ENCODE results near the gene PCDHGA1. TPM values are rescaled to one million over a fixed set of nuclear protein-coding genes. Genes with fewer than 3 reads are reported as not detected.
"Not testable (repeated sequence)": the region's sequence is repeated elsewhere in the genome, so short reads cannot be mapped to it uniquely, and the experiment has no call there.

Gene PCDHGA1
- total and polyA plus RNA-seq, 4 experiments from 2014 or later: 0.58 to 0.78 TPM; not detected in 2

DNA sequence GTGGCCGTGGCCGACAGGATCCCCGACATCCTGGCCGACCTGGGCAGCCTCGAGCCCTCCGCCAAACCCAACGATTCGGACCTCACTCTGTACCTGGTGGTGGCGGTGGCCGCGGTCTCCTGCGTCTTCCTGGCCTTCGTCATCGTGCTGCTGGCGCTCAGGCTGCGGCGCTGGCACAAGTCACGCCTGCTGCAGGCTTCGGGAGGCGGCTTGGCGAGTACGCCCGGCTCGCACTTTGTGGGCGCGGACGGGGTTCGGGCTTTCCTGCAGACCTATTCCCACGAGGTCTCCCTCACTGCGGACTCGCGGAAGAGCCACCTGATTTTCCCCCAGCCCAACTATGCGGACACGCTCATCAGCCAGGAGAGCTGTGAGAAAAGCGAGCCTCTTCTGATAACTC lies 15.7 kb downstream of the PCDHGA1 start:
- POLR2A ChIA-PET (ENCODE audit: partially characterized antibody): not testable (repeated sequence)

GRCh38 chr5:141349917-141350619 lies 19.8 kb downstream of the PCDHGA1 start, which contains the start of gene PCDHGB1:
TSS of gene PCDHGB1 (plus strand) at chr5:141350099. CDS start at chr5:141350261, 162 bp downstream.
- Mint-ChIP-seq H3K27ac (peak within 1 kb of the TSS in 1 of 7 donors; percentile 37), H3K36me3 (peaks cover 4 to 10% of the 10 kb centered on the region in 2 donors), H3K9me3 (peaks cover 0 to 61% (median 50%) of the 10 kb centered on the region in 8 donors), H3K4me3 (peak within 1 kb of the TSS; percentile 19 to 81 (median 67)), H3K27me3 (peaks cover 31 to 37% of the 10 kb centered on the region in 2 donors), H3K4me1 (peaks cover 0 to 4% (median 2%) of the 10 kb centered on the region in 4 donors)
- H3K27ac ChIP-seq (ENCODE audit: low read depth, low read length): no peak within 1 kb of the TSS
- H3K9me3 ChIP-seq (ENCODE audit: control insufficient read depth in 1 of 2, low read length in 2 of 2): peaks cover 0 to 3% of the 10 kb centered on the region in 2 donors
- no peaks in the 10 kb centered on the region for H3K36me3 ChIP-seq (ENCODE audit: insufficient read depth, low read length)
- CTCF ChIA-PET (ENCODE audit: partially characterized antibody): interaction anchor here (0.7 to 1.4 kb wide), 3 partner anchors 11 to 163 kb away, joined by 3 to 5 read pairs (median 3); partner anchors contain the start of genes PCDHGA2 and TAF7
- H3K27me3 ChIP-seq (ENCODE audit: insufficient read depth, low read length): no peaks in the 10 kb centered on the region
- intact Hi-C loops (cut with micrococcal nuclease): loop anchor here (10.0 kb wide), 1 partner anchor 205 kb away; no protein-coding TSS in a partner anchor
- no peak within 1 kb of the TSS for H3K4me3 ChIP-seq (ENCODE audit: low read length in 2 of 2)
- peak in 2 of 5 donors; percentile 15 to 32 for DNase-seq
- no peaks in the 10 kb centered on the region for H3K4me1 ChIP-seq (ENCODE audit: insufficient read depth, low read length)
- POLR2A ChIA-PET (ENCODE audit: partially characterized antibody): no interaction called here

More for the DNA sequence above, 15.7 kb downstream of the PCDHGA1 start:
- peaks cover 3 to 77% (median 64%) of the 10 kb centered on the region in 8 donors for H3K9me3 Mint-ChIP-seq
- DNase-seq; H3K9me3 ChIP-seq (ENCODE audit: control insufficient read depth in 1 of 2, low read length in 2 of 2); H3K36me3 ChIP-seq (ENCODE audit: insufficient read depth, low read length); H3K4me1 Mint-ChIP-seq; H3K4me3 Mint-ChIP-seq; H3K4me3 ChIP-seq (ENCODE audit: low read length in 2 of 2); H3K27ac ChIP-seq (ENCODE audit: low read depth, low read length); H3K4me1 ChIP-seq (ENCODE audit: insufficient read depth, low read length); H3K27me3 ChIP-seq (ENCODE audit: insufficient read depth, low read length); intact Hi-C loops (cut with micrococcal nuclease): not testable (repeated sequence)
- peak overlapping the region in 1 of 7 donors; percentile 47 for H3K27ac Mint-ChIP-seq
- peaks cover 33 to 44% of the 10 kb centered on the region in 2 donors for H3K27me3 Mint-ChIP-seq
- H3K36me3 Mint-ChIP-seq: peaks cover 5 to 12% of the 10 kb centered on the region in 2 donors
- CTCF ChIA-PET (ENCODE audit: partially characterized antibody): interaction anchor here (1.4 kb wide), 1 partner anchor 221 kb away, joined by 6 read pairs; no protein-coding TSS in a partner anchor

GRCh38 chr5:141351591-141351990 lies 21.3 kb downstream of the PCDHGA1 start:
- Mint-ChIP-seq H3K9me3 (peaks cover 0 to 64% (median 51%) of the 10 kb centered on the region in 8 donors), H3K27ac (no peak overlapping the region), H3K4me1 (peaks cover 0 to 4% (median 2%) of the 10 kb centered on the region in 4 donors), H3K4me3 (no peak overlapping the region), H3K36me3 (peaks cover 2 to 6% of the 10 kb centered on the region in 2 donors), H3K27me3 (peaks cover 36 to 42% of the 10 kb centered on the region in 2 donors)
- Histone ChIP-seq H3K36me3 (ENCODE audit: insufficient read depth, low read length) (no peaks in the 10 kb centered on the region), H3K9me3 (ENCODE audit: control insufficient read depth in 1 of 2, low read length in 2 of 2) (peaks cover 0 to under 1% of the 10 kb centered on the region in 2 donors), H3K27me3 (ENCODE audit: insufficient read depth, low read length) (peaks cover 3% of the 10 kb centered on the region), H3K4me3 (ENCODE audit: low read length in 2 of 2) (no peak overlapping the region), H3K4me1 (ENCODE audit: insufficient read depth, low read length) (no peaks in the 10 kb centered on the region), H3K27ac (ENCODE audit: low read depth, low read length) (no peak overlapping the region)
- POLR2A ChIA-PET (ENCODE audit: partially characterized antibody): no interaction called here
- DNase-seq: no peak
- intact Hi-C loops (cut with micrococcal nuclease): loop anchor here (10.0 kb wide), 1 partner anchor 203 kb away; no protein-coding TSS in a partner anchor
- CTCF ChIA-PET (ENCODE audit: partially characterized antibody): no interaction called here

- H3K27me3 ChIP-seq (ENCODE audit: insufficient read depth, low read length): peaks cover 11% of the 10 kb centered on the region
- H3K4me1 ChIP-seq (ENCODE audit: insufficient read depth, low read length): no peaks in the 10 kb centered on the region
- peak in 1 of 5 donors; percentile 17 for DNase-seq
- no peaks in the 10 kb centered on the region for H3K9me3 ChIP-seq (ENCODE audit: control insufficient read depth in 1 of 2, low read length in 2 of 2)
- CTCF ChIA-PET (ENCODE audit: partially characterized antibody): interaction anchor here (1.7 to 2.2 kb wide), 2 partner anchors 15 to 209 kb away, joined by 5 read pairs; partner anchors contain the start of gene PCDHGB3
- POLR2A ChIA-PET (ENCODE audit: partially characterized antibody): no interaction called here
- Mint-ChIP-seq H3K36me3 (peaks cover 4 to 8% of the 10 kb centered on the region in 2 donors), H3K27ac (no peak within 1 kb of the TSS), H3K9me3 (peaks cover 0 to 65% (median 47%) of the 10 kb centered on the region in 8 donors), H3K4me1 (peaks cover 0 to 6% (median 3%) of the 10 kb centered on the region in 4 donors), H3K27me3 (peaks cover 41 to 44% of the 10 kb centered on the region in 2 donors), H3K4me3 (peak within 1 kb of the TSS in 7 of 8 donors; percentile 33 to 58 (median 46))
- H3K27ac ChIP-seq (ENCODE audit: low read depth, low read length): no peak within 1 kb of the TSS
- no peak within 1 kb of the TSS for H3K4me3 ChIP-seq (ENCODE audit: low read length in 2 of 2)
- intact Hi-C loops (cut with micrococcal nuclease): loop anchor here (10.0 kb wide), 1 partner anchor 200 kb away; no protein-coding TSS in a partner anchor
- no peaks in the 10 kb centered on the region for H3K36me3 ChIP-seq (ENCODE audit: insufficient read depth, low read length)
Observed at GRCh38 chr5:141354900-141355469, 24.7 kb downstream of the PCDHGA1 start, which contains the start of gene PCDHGA4. TSS of gene PCDHGA4 (plus strand) at chr5:141355021. CDS start at chr5:141355108, 87 bp downstream.

DNA sequence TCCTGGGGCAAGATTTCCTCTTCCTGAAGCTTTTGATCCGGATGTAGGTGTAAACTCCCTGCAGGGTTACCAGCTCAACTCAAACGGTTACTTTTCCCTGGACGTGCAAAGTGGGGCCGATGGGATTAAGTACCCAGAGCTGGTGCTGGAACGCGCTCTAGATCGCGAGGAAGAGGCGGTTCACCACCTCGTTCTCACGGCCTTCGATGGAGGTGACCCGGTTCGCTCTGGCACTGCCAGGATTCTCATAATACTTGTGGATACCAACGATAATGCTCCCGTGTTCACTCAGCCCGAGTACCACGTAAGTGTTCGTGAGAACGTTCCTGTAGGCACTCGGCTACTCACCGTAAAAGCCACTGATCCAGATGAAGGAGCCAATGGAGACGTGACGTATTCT lies 25.3 kb downstream of the PCDHGA1 start:
- ChIA-PET POLR2A (ENCODE audit: partially characterized antibody) (no interaction called here), CTCF (ENCODE audit: partially characterized antibody) (interaction anchor here (1.7 to 2.2 kb wide), 2 partner anchors 14 to 208 kb away, joined by 5 read pairs; partner anchors contain the start of gene PCDHGB3)
- Mint-ChIP-seq H3K27ac (no peak overlapping the region), H3K9me3 (peaks cover 0 to 65% (median 50%) of the 10 kb centered on the region in 8 donors), H3K4me3 (peak overlapping the region in 2 of 8 donors; percentile 10 to 25), H3K4me1 (peaks cover 0 to 5% (median 2%) of the 10 kb centered on the region in 4 donors), H3K36me3 (peaks cover 5 to 8% of the 10 kb centered on the region in 2 donors), H3K27me3 (peaks cover 36 to 43% of the 10 kb centered on the region in 2 donors)
- Histone ChIP-seq H3K27ac (ENCODE audit: low read depth, low read length) (no peak overlapping the region), H3K36me3 (ENCODE audit: insufficient read depth, low read length) (no peaks in the 10 kb centered on the region), H3K27me3 (ENCODE audit: insufficient read depth, low read length) (peaks cover 11% of the 10 kb centered on the region), H3K4me3 (ENCODE audit: low read length in 2 of 2) (no peak overlapping the region), H3K4me1 (ENCODE audit: insufficient read depth, low read length) (no peaks in the 10 kb centered on the region), H3K9me3 (ENCODE audit: control insufficient read depth in 1 of 2, low read length in 2 of 2) (no peaks in the 10 kb centered on the region)
- no peak for DNase-seq
- intact Hi-C loops (cut with micrococcal nuclease): loop anchor here (10.0 kb wide), 1 partner anchor 199 kb away; no protein-coding TSS in a partner anchor

DNA sequence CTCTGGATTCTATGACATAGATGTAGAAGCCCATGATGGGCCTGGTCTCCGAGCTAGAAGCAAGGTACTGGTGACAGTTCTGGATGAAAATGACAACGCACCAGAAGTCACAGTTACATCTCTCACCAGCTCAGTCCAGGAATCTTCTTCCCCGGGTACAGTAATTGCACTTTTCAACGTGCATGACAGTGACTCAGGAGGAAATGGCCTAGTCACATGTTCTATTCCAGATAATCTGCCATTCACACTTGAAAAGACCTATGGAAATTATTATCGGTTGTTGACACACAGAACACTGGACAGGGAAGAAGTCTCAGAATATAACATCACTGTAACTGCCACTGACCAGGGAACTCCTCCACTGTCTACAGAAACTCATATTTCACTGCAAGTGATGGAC lies 25.8 kb downstream of the PCDHGA1 start:
- Histone ChIP-seq H3K4me1 (ENCODE audit: insufficient read depth, low read length) (no peaks in the 10 kb centered on the region), H3K4me3 (ENCODE audit: low read length in 2 of 2) (no peak overlapping the region), H3K27me3 (ENCODE audit: insufficient read depth, low read length) (peaks cover 11% of the 10 kb centered on the region), H3K36me3 (ENCODE audit: insufficient read depth, low read length) (no peaks in the 10 kb centered on the region), H3K27ac (ENCODE audit: low read depth, low read length) (no peak overlapping the region), H3K9me3 (ENCODE audit: control insufficient read depth in 1 of 2, low read length in 2 of 2) (peaks cover 0 to under 1% of the 10 kb centered on the region in 2 donors)
- intact Hi-C loops (cut with micrococcal nuclease): loop anchor here (10.0 kb wide), 1 partner anchor 199 kb away; no protein-coding TSS in a partner anchor
- H3K4me1 Mint-ChIP-seq: peaks cover 0 to 5% (median 2%) of the 10 kb centered on the region in 4 donors
- POLR2A ChIA-PET (ENCODE audit: partially characterized antibody): no interaction called here
- peaks cover 40 to 43% of the 10 kb centered on the region in 2 donors for H3K27me3 Mint-ChIP-seq
- H3K4me3 Mint-ChIP-seq: no peak overlapping the region
- CTCF ChIA-PET (ENCODE audit: partially characterized antibody): interaction anchor here (1.7 to 2.2 kb wide), 2 partner anchors 14 to 208 kb away, joined by 5 read pairs; partner anchors contain the start of gene PCDHGB3
- H3K9me3 Mint-ChIP-seq: peaks cover 0 to 65% (median 50%) of the 10 kb centered on the region in 8 donors
- peaks cover 8 to 9% of the 10 kb centered on the region in 2 donors for H3K36me3 Mint-ChIP-seq
- DNase-seq: no peak
- H3K27ac Mint-ChIP-seq: no peak overlapping the region
